Uterus (tissue), 4 donors: ENCODE results near the gene NHS. TPM values are rescaled to one million over a fixed set of nuclear protein-coding genes. Genes with fewer than 3 reads are reported as not detected.

Experiments used
- DNase-seq, 2 donors: peaks; one replicate each; pipeline ENCODE4 v3.0.0-alpha.2; 2019 to 2020
- H3K27ac ChIP-seq, 2 donors: fragments of 200-600 bp; sonication (generic); 1 replicate in 1 of 2; 2 replicates in 1 of 2; pipeline ENCODE4 v1.5.1; 2016 to 2018
- H3K27me3 ChIP-seq, 2 donors: fragments of 200-600 bp; sonication (generic); one replicate each; pipeline ENCODE4 v1.5.1; 2018 to 2019; ENCODE audit warnings: control low read depth in 1 of 2
- H3K36me3 ChIP-seq, 2 donors: fragments of 200-600 bp; sonication (generic); one replicate each; pipeline ENCODE4 v1.5.1; 2019; ENCODE audit warnings: control low read depth in 1 of 2
- H3K4me1 ChIP-seq, 2 donors: fragments of 200-600 bp; sonication (generic); one replicate each; pipeline ENCODE4 v1.5.1; 2018 to 2019; ENCODE audit warnings: control low read depth in 1 of 2
- H3K4me3 ChIP-seq, 2 donors: fragments of 200-600 bp; sonication (generic); 1 replicate in 1 of 2; 2 replicates in 1 of 2; pipeline ENCODE4 v1.5.1; 2018 to 2019; ENCODE audit warnings: mild to moderate bottlenecking in 1 of 2
- H3K9me3 ChIP-seq, 2 donors: fragments of 200-600 bp; sonication (generic); one replicate each; pipeline ENCODE4 v1.5.1; 2019; ENCODE audit warnings: control low read depth in 1 of 2
- CTCF ChIP-seq, 4 experiments: fragments of 200-600 bp in 2 of 4; fragments of 450-650 bp in 2 of 4; sonication (generic) in 2 of 4; IDR thresholded peaks; one replicate each; pipeline ENCODE4 v1.5.1; 2016 to 2019; ENCODE audit warnings: antibody characterized with exemption in 4 of 4, mild to moderate bottlenecking in 2 of 4, moderate library complexity in 1 of 4
- POLR2A ChIP-seq, 2 donors: fragments of 450-650 bp; IDR thresholded peaks; one replicate each; pipeline ENCODE4 v1.6.1; 2016; ENCODE audit warnings: antibody characterized with exemption in 2 of 2, mild to moderate bottlenecking in 1 of 2, moderate library complexity in 1 of 2
- intact Hi-C: fragments of 100-400 bp; cut with DNase I; formaldehyde crosslinking; loops from one replicate; pipeline ENCODE4 v1.15.1; 2023; ENCODE audit warnings: low total_unique reads
- total RNA-seq, 4 donors: library from RNA; depleted of rRNA in 3 of 4; stranded (reverse); fragments of >200 nt in 3 of 4; gene quantifications; one replicate each; pipeline versions ENCODE4 v1.1.0 to v1.2.4, GENCODE V29; 2014 to 2023
- donor health status: DM: yes; HTN: yes; CAD: no.

The NHS gene
- total RNA-seq, 4 donors from 2014 or later, result 3.5 to 14.3 (median 9.5) TPM

- intact Hi-C loops, result no loop called here
- H3K4me1 ChIP-seq, result no peaks in the 10 kb centered on the region
- TF ChIP-seq POLR2A (IDR thresholded peaks at IDR 0.05) (no peak), CTCF (IDR thresholded peaks at IDR 0.05) (no peak)
Observed at GRCh38 chrX:17697191-17697590, 322.2 kb downstream of the NHS start.

GRCh38 chrX:17700976-17701375 lies 326.0 kb downstream of the NHS start:
- intact Hi-C loops, result no loop called here
- no peak for DNase-seq
- Histone ChIP-seq H3K27ac (no peak overlapping the region), H3K9me3 (no peaks in the 10 kb centered on the region), H3K4me1 (no peaks in the 10 kb centered on the region), H3K36me3 (no peaks in the 10 kb centered on the region), H3K4me3 (no peak overlapping the region), H3K27me3 (no peaks in the 10 kb centered on the region)
- no peak for TF ChIP-seq CTCF (IDR thresholded peaks at IDR 0.05)
- TF ChIP-seq POLR2A (IDR thresholded peaks at IDR 0.05), result no peak

More at GRCh38 chrX:17697191-17697590, 322.2 kb downstream of the NHS start:
- H3K9me3 ChIP-seq, result no peaks in the 10 kb centered on the region
- DNase-seq, result no peak
- H3K4me3 ChIP-seq, result no peak overlapping the region
- no peaks in the 10 kb centered on the region for H3K36me3 ChIP-seq
- H3K27ac ChIP-seq, result no peak overlapping the region
- H3K27me3 ChIP-seq, result no peaks in the 10 kb centered on the region

GRCh38 chrX:17703201-17703600 lies 328.2 kb downstream of the NHS start:
- H3K4me1 ChIP-seq, result no peaks in the 10 kb centered on the region
- no peak for TF ChIP-seq CTCF (IDR thresholded peaks at IDR 0.05)
- no peak for TF ChIP-seq POLR2A (IDR thresholded peaks at IDR 0.05)
- H3K36me3 ChIP-seq, result no peaks in the 10 kb centered on the region
- intact Hi-C loops, result no loop called here
- H3K27me3 ChIP-seq, result no peaks in the 10 kb centered on the region
- no peak overlapping the region for H3K4me3 ChIP-seq
- no peaks in the 10 kb centered on the region for H3K9me3 ChIP-seq
- H3K27ac ChIP-seq, result no peak overlapping the region
- DNase-seq, result no peak

GRCh38 chrX:17705211-17705610 lies 330.2 kb downstream of the NHS start:
- Histone ChIP-seq H3K36me3 (no peaks in the 10 kb centered on the region), H3K4me1 (no peaks in the 10 kb centered on the region), H3K27me3 (no peaks in the 10 kb centered on the region), H3K9me3 (no peaks in the 10 kb centered on the region), H3K4me3 (no peak overlapping the region), H3K27ac (no peak overlapping the region)
- DNase-seq, result no peak
- intact Hi-C loops, result no loop called here
- TF ChIP-seq POLR2A (IDR thresholded peaks at IDR 0.05) (no peak), CTCF (IDR thresholded peaks at IDR 0.05) (no peak)

- intact Hi-C loops, result no loop called here
- Histone ChIP-seq H3K9me3 (no peaks in the 10 kb centered on the region), H3K4me1 (no peaks in the 10 kb centered on the region), H3K27me3 (no peaks in the 10 kb centered on the region), H3K4me3 (no peak overlapping the region), H3K36me3 (no peaks in the 10 kb centered on the region), H3K27ac (peak overlapping the region in 1 of 2 donors; percentile 23)
- TF ChIP-seq CTCF (IDR thresholded peaks at IDR 0.05) (no peak), POLR2A (IDR thresholded peaks at IDR 0.05) (no peak)
- DNase-seq, result peak in 1 of 2 donors; percentile 19
Observed at GRCh38 chrX:17706676-17707075, 331.7 kb downstream of the NHS start.
